HepG2 (cell line): ENCODE data around the gene IL17RC.

Experiments used
- HMGXB3 ChIP-seq: sonication (generic); formaldehyde crosslinking; IDR thresholded peaks from 2 replicates; pipeline ENCODE4 v1.4.0; 2020; ENCODE audit warnings: missing genetic modification reagents, borderline replicate concordance
- SOX13 ChIP-seq, 3 experiments: fragments of 450-650 bp in 1 of 3; sonication (generic) in 1 of 3; formaldehyde crosslinking in 1 of 3; IDR thresholded peaks in 2 of 3; conservative IDR thresholded peaks in 1 of 3; 2 replicates each; pipeline versions ENCODE4 v1.5.0 to v1.6.1; 2016 to 2020; ENCODE audit warnings: antibody characterized with exemption in 1 of 3, mild to moderate bottlenecking in 1 of 3, missing compliant biosample characterization in 1 of 3, missing genetic modification reagents in 1 of 3, moderate library complexity in 1 of 3
- TAF1 ChIP-seq: sonication (generic); formaldehyde crosslinking; IDR thresholded peaks from 2 replicates; pipeline ENCODE4 v1.4.0; 2020; ENCODE audit warnings: missing genetic modification reagents

GRCh38 chr3:9978710-9979305, 61.9 kb downstream of the IL17RC start:
- TF ChIP-seq TAF1 (CRISPR knock-in tag), result no peak
- no peak for TF ChIP-seq HMGXB3 (CRISPR knock-in tag)
- no peak for TF ChIP-seq SOX13 (IDR thresholded peaks at IDR 0.05)
- no peak for TF ChIP-seq SOX13 (CRISPR knock-in tag; conservative IDR thresholded peaks at IDR 0.05 in 1 of 2, IDR thresholded peaks at IDR 0.05 in 1 of 2)
